ENCODE data around the gene SAMD10.
"Not testable (repeated sequence)": the region's sequence is repeated elsewhere in the genome, so short reads cannot be mapped to it uniquely, and the experiment has no call there.

The SAMD10 gene

DNA sequence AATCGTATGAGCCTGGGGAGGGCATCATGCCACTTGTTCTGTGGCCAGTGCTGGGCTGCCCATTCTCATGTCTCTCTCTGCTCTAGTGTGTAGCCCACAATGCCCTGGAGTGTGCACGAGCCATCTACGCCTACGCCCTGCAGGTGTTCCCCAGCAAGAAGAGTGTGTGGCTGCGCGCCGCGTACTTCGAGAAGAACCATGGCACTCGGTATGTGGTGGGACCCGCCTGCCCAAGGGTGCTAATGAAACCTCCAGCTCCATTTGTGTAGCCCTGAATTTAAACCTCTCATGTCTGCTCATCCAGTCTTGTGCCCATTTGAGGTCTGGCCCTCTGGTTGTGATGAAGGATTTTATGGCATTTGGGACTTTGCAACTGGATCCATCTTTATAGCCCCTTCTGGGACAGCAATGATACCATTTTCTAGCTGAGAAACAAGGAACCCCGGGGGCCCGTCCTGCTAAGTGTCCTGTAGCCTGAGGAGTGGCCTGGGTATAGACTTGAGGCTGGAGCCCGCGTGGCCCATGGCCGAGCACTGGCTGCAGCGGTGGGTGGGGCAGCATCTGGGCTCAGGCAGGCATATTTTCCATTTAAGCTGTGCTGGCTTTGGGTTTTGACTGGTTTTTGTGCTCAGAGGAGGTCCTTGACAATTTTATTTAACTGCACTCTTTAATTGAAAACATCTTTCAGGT, 43.4 kb upstream of the SAMD10 start:
- no peak for DNase-seq (ENCODE audit: low read depth, low spot score)
- Histone ChIP-seq H3K27ac (no peak overlapping the region), H3K9ac (ENCODE audit: insufficient read length) (no peak overlapping the region), H3K36me3 (ENCODE audit: insufficient read depth, low read length) (peaks cover 76% of the 10 kb centered on the region; the same call in 1 of the 2 replicates), H3K4me3 (no peak overlapping the region), H3K9me3 (ENCODE audit: low read depth, low read length) (no peaks in the 10 kb centered on the region)
- TF ChIP-seq FOXP2 (optimal IDR thresholded peaks at IDR 0.05; ENCODE audit: control extremely low read depth, extremely low read length, insufficient read depth): no peak

DNA sequence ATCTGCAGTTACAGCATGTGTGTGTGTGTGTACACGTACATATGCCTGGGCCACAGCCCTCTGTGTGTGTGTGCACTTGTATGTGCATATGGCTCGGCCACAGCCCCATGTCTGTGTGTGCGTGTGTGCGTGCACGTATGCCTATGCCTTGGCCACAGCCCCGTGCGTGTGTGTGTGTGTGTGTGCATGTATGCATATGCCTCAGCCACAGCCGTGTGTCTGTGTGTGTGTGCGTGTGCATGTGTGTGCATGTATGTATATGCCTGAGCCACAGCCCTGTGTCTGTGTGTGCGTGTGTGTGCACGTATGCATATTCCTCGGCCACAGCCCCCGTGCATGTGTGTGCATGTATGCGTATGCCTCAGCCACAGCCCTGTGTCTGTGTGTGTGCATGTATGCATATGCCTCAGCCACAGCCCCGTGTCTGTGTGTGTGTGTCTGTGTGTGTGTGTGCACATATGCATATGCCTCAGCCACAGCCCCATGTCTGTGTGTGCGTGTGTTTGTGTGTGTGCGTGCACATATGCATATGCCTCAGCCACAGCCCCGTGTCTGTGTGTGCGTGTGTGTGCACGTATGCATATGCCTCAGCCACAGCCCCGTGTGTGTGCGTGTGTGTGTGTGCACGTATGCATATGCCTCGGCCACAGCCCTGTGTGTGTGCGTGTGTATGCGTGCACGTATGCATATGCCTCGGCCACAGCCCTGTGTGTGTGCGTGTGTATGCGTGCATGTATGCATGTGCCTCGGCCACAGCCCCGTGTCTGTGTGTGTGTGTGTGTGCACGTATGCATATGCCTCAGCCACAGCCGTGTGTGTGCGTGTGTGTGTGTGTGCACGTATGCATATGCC, 41.9 kb upstream of the SAMD10 start:
- no peaks in the 10 kb centered on the region for H3K9me3 ChIP-seq (ENCODE audit: low read depth, low read length)
- H3K36me3 ChIP-seq (ENCODE audit: insufficient read depth, low read length): peaks cover 69% of the 10 kb centered on the region
- H3K4me3 ChIP-seq: no peak overlapping the region
- no peak for DNase-seq (ENCODE audit: low read depth, low spot score)
- no peak overlapping the region for H3K27ac ChIP-seq
- TF ChIP-seq FOXP2 (optimal IDR thresholded peaks at IDR 0.05; ENCODE audit: control extremely low read depth, extremely low read length, insufficient read depth) (no peak), POLR2AphosphoS5 (IDR thresholded peaks at IDR 0.05; ENCODE audit: borderline replicate concordance, low read depth, low read length) (no peak), EZH2 (IDR thresholded peaks at IDR 0.05) (no peak)
- no peak overlapping the region for H3K9ac ChIP-seq (ENCODE audit: insufficient read length)

GRCh38 chr20:64015635-64016034, 36.2 kb upstream of the SAMD10 start:
- no peak overlapping the region for H3K9ac ChIP-seq (ENCODE audit: insufficient read length)
- H3K9me3 ChIP-seq (ENCODE audit: low read depth, low read length): no peaks in the 10 kb centered on the region
- peaks cover 63% of the 10 kb centered on the region for H3K36me3 ChIP-seq (ENCODE audit: insufficient read depth, low read length)
- no peak overlapping the region for H3K4me3 ChIP-seq
- no peak for TF ChIP-seq FOXP2 (optimal IDR thresholded peaks at IDR 0.05; ENCODE audit: control extremely low read depth, extremely low read length, insufficient read depth)
- TF ChIP-seq POLR2AphosphoS5 (IDR thresholded peaks at IDR 0.05; ENCODE audit: borderline replicate concordance, low read depth, low read length): no peak
- no peak for TF ChIP-seq EZH2 (IDR thresholded peaks at IDR 0.05)
- DNase-seq (ENCODE audit: low read depth, low spot score): no peak
- no peak overlapping the region for H3K27ac ChIP-seq

DNA sequence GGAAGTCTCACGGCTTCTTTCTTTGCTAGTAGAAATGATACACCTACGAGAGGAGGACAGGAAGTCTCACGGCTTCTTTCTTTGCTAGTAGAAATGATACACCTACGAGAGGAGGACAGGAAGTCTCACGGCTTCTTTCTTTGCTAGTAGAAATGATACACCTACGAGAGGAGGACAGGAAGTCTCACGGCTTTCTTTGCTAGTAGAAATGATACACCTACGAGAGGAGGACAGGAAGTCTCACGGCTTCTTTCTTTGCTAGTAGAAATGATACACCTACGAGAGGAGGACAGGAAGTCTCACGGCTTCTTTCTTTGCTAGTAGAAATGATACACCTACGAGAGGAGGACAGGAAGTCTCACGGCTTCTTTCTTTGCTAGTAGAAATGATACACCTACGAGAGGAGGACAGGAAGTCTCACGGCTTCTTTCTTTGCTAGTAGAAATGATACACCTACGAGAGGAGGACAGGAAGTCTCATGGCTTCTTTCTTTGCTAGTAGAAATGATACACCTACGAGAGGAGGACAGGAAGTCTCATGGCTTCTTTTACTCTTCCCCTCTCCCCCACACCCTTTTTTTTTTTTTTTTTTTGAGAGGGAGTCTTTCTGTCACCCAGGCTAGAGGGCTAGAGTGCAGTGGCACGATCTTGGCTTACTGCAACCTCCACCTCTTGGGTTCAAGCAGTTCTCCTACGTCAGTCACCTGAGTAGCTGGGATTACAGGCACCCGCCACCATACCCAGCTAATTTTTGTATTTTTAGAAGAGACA, 33.1 kb upstream of the SAMD10 start:
- H3K36me3 ChIP-seq (ENCODE audit: insufficient read depth, low read length): peaks cover 65% of the 10 kb centered on the region
- H3K9me3 ChIP-seq (ENCODE audit: low read depth, low read length); H3K27ac ChIP-seq; DNase-seq (ENCODE audit: low read depth, low spot score); H3K4me3 ChIP-seq; H3K9ac ChIP-seq (ENCODE audit: insufficient read length): not testable (repeated sequence)

- TF ChIP-seq EZH2 (IDR thresholded peaks at IDR 0.05) (no peak), FOXP2 (optimal IDR thresholded peaks at IDR 0.05; ENCODE audit: control extremely low read depth, extremely low read length, insufficient read depth) (no peak), POLR2AphosphoS5 (IDR thresholded peaks at IDR 0.05; ENCODE audit: borderline replicate concordance, low read depth, low read length) (no peak)
- no peak for DNase-seq (ENCODE audit: low read depth, low spot score)
- Histone ChIP-seq H3K9me3 (ENCODE audit: low read depth, low read length) (no peaks in the 10 kb centered on the region), H3K36me3 (ENCODE audit: insufficient read depth, low read length) (peaks cover 66% of the 10 kb centered on the region), H3K27ac (no peak overlapping the region), H3K4me3 (no peak overlapping the region), H3K9ac (ENCODE audit: insufficient read length) (no peak overlapping the region)
Observed at GRCh38 chr20:64011366-64011779, 31.9 kb upstream of the SAMD10 start.

DNA sequence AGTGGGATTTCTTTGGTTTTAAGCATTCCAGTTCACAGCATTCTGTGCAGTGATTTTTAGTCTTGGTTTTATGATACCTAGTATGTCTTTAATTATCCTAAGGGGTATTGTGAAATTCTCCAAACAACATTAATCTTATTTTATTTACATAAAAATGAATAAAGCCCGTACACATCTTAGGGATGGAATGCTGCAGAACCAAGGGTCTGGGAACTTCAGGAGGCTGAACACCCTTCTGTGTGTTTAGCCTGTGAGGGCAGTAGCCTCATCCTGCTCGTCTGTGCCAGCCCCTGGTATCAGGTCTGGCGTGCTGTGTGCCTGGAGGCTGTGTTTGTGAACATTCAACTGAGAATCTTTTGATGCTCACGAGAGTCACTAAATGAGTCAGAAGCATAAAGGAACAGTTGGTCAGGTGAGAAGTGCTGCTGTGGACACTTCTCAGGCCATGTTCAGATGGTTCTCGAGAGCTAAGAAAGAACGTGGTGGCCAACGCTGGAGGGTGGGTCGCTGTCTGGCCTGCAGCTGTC, 31.3 kb upstream of the SAMD10 start:
- TF ChIP-seq FOXP2 (optimal IDR thresholded peaks at IDR 0.05; ENCODE audit: control extremely low read depth, extremely low read length, insufficient read depth) (no peak), EZH2 (IDR thresholded peaks at IDR 0.05) (no peak), POLR2AphosphoS5 (IDR thresholded peaks at IDR 0.05; ENCODE audit: borderline replicate concordance, low read depth, low read length) (no peak)

GRCh38 chr20:64009811-64010387, 30.5 kb upstream of the SAMD10 start:
- no peak overlapping the region for H3K9ac ChIP-seq (ENCODE audit: insufficient read length)
- no peak for DNase-seq (ENCODE audit: low read depth, low spot score)
- peak overlapping the region; percentile 62; the same call in 1 of the 2 replicates for H3K27ac ChIP-seq
- no peaks in the 10 kb centered on the region for H3K9me3 ChIP-seq (ENCODE audit: low read depth, low read length)
- peaks cover 61% of the 10 kb centered on the region for H3K36me3 ChIP-seq (ENCODE audit: insufficient read depth, low read length)
- no peak for TF ChIP-seq FOXP2 (optimal IDR thresholded peaks at IDR 0.05; ENCODE audit: control extremely low read depth, extremely low read length, insufficient read depth)
- no peak for TF ChIP-seq EZH2 (IDR thresholded peaks at IDR 0.05)
- TF ChIP-seq POLR2AphosphoS5 (IDR thresholded peaks at IDR 0.05; ENCODE audit: borderline replicate concordance, low read depth, low read length): no peak
- no peak overlapping the region for H3K4me3 ChIP-seq

More for the DNA sequence above, 31.3 kb upstream of the SAMD10 start:
- Histone ChIP-seq H3K27ac (peak overlapping the region; percentile 62; the same call in 1 of the 2 replicates), H3K9ac (ENCODE audit: insufficient read length) (no peak overlapping the region), H3K9me3 (ENCODE audit: low read depth, low read length) (no peaks in the 10 kb centered on the region), H3K36me3 (ENCODE audit: insufficient read depth, low read length) (peaks cover 64% of the 10 kb centered on the region), H3K4me3 (no peak overlapping the region)
- DNase-seq (ENCODE audit: low read depth, low spot score): no peak

GRCh38 chr20:64006902-64007301, 27.5 kb upstream of the SAMD10 start:
- TF ChIP-seq FOXP2 (optimal IDR thresholded peaks at IDR 0.05; ENCODE audit: control extremely low read depth, extremely low read length, insufficient read depth) (no peak), POLR2AphosphoS5 (IDR thresholded peaks at IDR 0.05; ENCODE audit: borderline replicate concordance, low read depth, low read length) (no peak), EZH2 (IDR thresholded peaks at IDR 0.05) (no peak)
- H3K9me3 ChIP-seq (ENCODE audit: low read depth, low read length): no peaks in the 10 kb centered on the region
- H3K36me3 ChIP-seq (ENCODE audit: insufficient read depth, low read length): peaks cover 55% of the 10 kb centered on the region
- H3K27ac ChIP-seq: no peak overlapping the region
- DNase-seq (ENCODE audit: low read depth, low spot score): no peak
- no peak overlapping the region for H3K9ac ChIP-seq (ENCODE audit: insufficient read length)
- no peak overlapping the region for H3K4me3 ChIP-seq

Measured in SK-N-MC (cell line).